ENCODE measurements around the gene GBF1.
"Not testable (repeated sequence)": the region's sequence is repeated elsewhere in the genome, so short reads cannot be mapped to it uniquely, and the experiment has no call there.

Gene GBF1

GRCh38 chr10:102300278-102300843 lies 55.0 kb downstream of the GBF1 start:
- H3K4me3 ChIP-seq (ENCODE audit: low read depth, low read length): no peak overlapping the region
- TF ChIP-seq CTCF (IDR thresholded peaks at IDR 0.05; ENCODE audit: control insufficient read depth, extremely low read depth, insufficient read depth): no peak
- DNase-seq (ENCODE audit: low read depth): no peak

GRCh38 chr10:102300912-102301311 lies 55.6 kb downstream of the GBF1 start:
- DNase-seq (ENCODE audit: low read depth); H3K4me3 ChIP-seq (ENCODE audit: low read depth, low read length): not testable (repeated sequence)

- not testable (repeated sequence) for H3K4me3 ChIP-seq (ENCODE audit: low read depth, low read length); DNase-seq (ENCODE audit: low read depth)
These were observed 56.0 kb downstream of the GBF1 start for GRCh38 chr10:102301332-102301731.

GRCh38 chr10:102302611-102303010 lies 57.3 kb downstream of the GBF1 start:
- DNase-seq (ENCODE audit: low read depth): no peak
- no peak for TF ChIP-seq CTCF (IDR thresholded peaks at IDR 0.05; ENCODE audit: control insufficient read depth, extremely low read depth, insufficient read depth)
- H3K4me3 ChIP-seq (ENCODE audit: low read depth, low read length): no peak overlapping the region

GRCh38 chr10:102306006-102306405 lies 60.7 kb downstream of the GBF1 start:
- H3K4me3 ChIP-seq (ENCODE audit: low read depth, low read length): no peak overlapping the region
- DNase-seq (ENCODE audit: low read depth): no peak
- TF ChIP-seq CTCF (IDR thresholded peaks at IDR 0.05; ENCODE audit: control insufficient read depth, extremely low read depth, insufficient read depth): no peak

GRCh38 chr10:102306710-102307109 lies 61.4 kb downstream of the GBF1 start:
- TF ChIP-seq CTCF (IDR thresholded peaks at IDR 0.05; ENCODE audit: control insufficient read depth, extremely low read depth, insufficient read depth): no peak
- no peak for DNase-seq (ENCODE audit: low read depth)
- no peak overlapping the region for H3K4me3 ChIP-seq (ENCODE audit: low read depth, low read length)

GRCh38 chr10:102308318-102308717 lies 63.0 kb downstream of the GBF1 start:
- DNase-seq (ENCODE audit: low read depth); H3K4me3 ChIP-seq (ENCODE audit: low read depth, low read length): not testable (repeated sequence)

GRCh38 chr10:102309236-102309635 lies 63.9 kb downstream of the GBF1 start:
- DNase-seq (ENCODE audit: low read depth): no peak
- no peak for TF ChIP-seq CTCF (IDR thresholded peaks at IDR 0.05; ENCODE audit: control insufficient read depth, extremely low read depth, insufficient read depth)
- no peak overlapping the region for H3K4me3 ChIP-seq (ENCODE audit: low read depth, low read length)

- no peak for TF ChIP-seq CTCF (IDR thresholded peaks at IDR 0.05; ENCODE audit: control insufficient read depth, extremely low read depth, insufficient read depth)
- no peak overlapping the region for H3K4me3 ChIP-seq (ENCODE audit: low read depth, low read length)
- DNase-seq (ENCODE audit: low read depth): no peak
These were observed 64.6 kb downstream of the GBF1 start for GRCh38 chr10:102309916-102310315.
